HEK293 (cell line): Measurements from ENCODE around the gene DGCR2.

Experiments used
- HOXC10 ChIP-seq: sonication (generic); formaldehyde crosslinking; IDR thresholded peaks from 2 replicates; pipeline ENCODE4 v1.8.1; 2023; ENCODE audit warnings: mild to moderate bottlenecking, missing genetic modification reagents
- KLF9 ChIP-seq: fragments of 450-650 bp; formaldehyde crosslinking; IDR thresholded peaks from 2 replicates; pipeline ENCODE4 v1.5.1; 2016; ENCODE audit warnings: missing biosample characterization, missing genetic modification characterization, low read depth
- OVOL3 ChIP-seq: fragments of 450-650 bp; formaldehyde crosslinking; IDR thresholded peaks from 2 replicates; pipeline ENCODE4 v1.5.1; 2016; ENCODE audit warnings: missing biosample characterization, missing genetic modification characterization
- SP2 ChIP-seq: fragments of 450-650 bp; formaldehyde crosslinking; IDR thresholded peaks from 2 replicates; pipeline ENCODE4 v1.5.1; 2016; ENCODE audit warnings: missing biosample characterization, missing genetic modification characterization
- SP7 ChIP-seq: fragments of 450-650 bp; formaldehyde crosslinking; IDR thresholded peaks from 2 replicates; pipeline ENCODE4 v1.5.1; 2016; ENCODE audit warnings: missing biosample characterization, missing genetic modification characterization
- ZNF121 ChIP-seq: fragments of 450-650 bp; formaldehyde crosslinking; IDR thresholded peaks from 2 replicates; pipeline ENCODE4 v1.5.1; 2016; ENCODE audit warnings: missing biosample characterization, missing genetic modification characterization
- ZNF184 ChIP-seq: fragments of 450-650 bp; IDR thresholded peaks from 2 replicates; pipeline ENCODE4 v1.5.1; 2018; ENCODE audit warnings: missing biosample characterization, mild to moderate bottlenecking, missing genetic modification characterization
- ZNF248 ChIP-seq: fragments of 450-650 bp; formaldehyde crosslinking; IDR thresholded peaks from 2 replicates; pipeline ENCODE4 v1.5.1; 2017; ENCODE audit warnings: missing biosample characterization, missing genetic modification characterization
- ZNF37A ChIP-seq: fragments of 450-650 bp; IDR thresholded peaks from 2 replicates; pipeline ENCODE4 v1.5.1; 2018; ENCODE audit warnings: missing biosample characterization, missing genetic modification characterization
- ZNF510 ChIP-seq: fragments of 450-650 bp; formaldehyde crosslinking; IDR thresholded peaks from 2 replicates; pipeline ENCODE4 v1.5.1; 2018; ENCODE audit warnings: mild to moderate bottlenecking, missing genetic modification characterization, missing biosample characterization; ENCODE audit not compliant: insufficient replicate concordance
- ZNF529 ChIP-seq: fragments of 450-650 bp; formaldehyde crosslinking; IDR thresholded peaks from 2 replicates; pipeline ENCODE4 v1.5.1; 2017; ENCODE audit warnings: missing genetic modification characterization, missing biosample characterization; ENCODE audit not compliant: insufficient replicate concordance
- ZNF544 ChIP-seq: fragments of 450-650 bp; formaldehyde crosslinking; IDR thresholded peaks from 2 replicates; pipeline ENCODE4 v1.5.0; 2017; ENCODE audit warnings: missing biosample characterization, missing genetic modification characterization
- ZNF600 ChIP-seq: fragments of 450-650 bp; formaldehyde crosslinking; IDR thresholded peaks from 2 replicates; pipeline ENCODE4 v1.5.1; 2016; ENCODE audit warnings: missing biosample characterization, missing genetic modification characterization
- ZNF747 ChIP-seq: fragments of 450-650 bp; formaldehyde crosslinking; IDR thresholded peaks from 2 replicates; pipeline ENCODE4 v1.5.1; 2016; ENCODE audit warnings: missing biosample characterization, missing genetic modification characterization
- ZSCAN16 ChIP-seq: fragments of 450-650 bp; formaldehyde crosslinking; IDR thresholded peaks from 2 replicates; pipeline ENCODE4 v1.5.1; 2016; ENCODE audit warnings: missing biosample characterization, missing genetic modification characterization
- ZSCAN30 ChIP-seq: fragments of 450-650 bp; IDR thresholded peaks from 2 replicates; pipeline ENCODE4 v1.5.1; 2018; ENCODE audit warnings: missing biosample characterization, mild to moderate bottlenecking, missing genetic modification characterization, moderate library complexity
- TF ChIP-seq, protein P1 (sequence below): fragments of 450-650 bp; formaldehyde crosslinking; IDR thresholded peaks from 2 replicates; pipeline ENCODE4 v1.5.1; 2016; ENCODE audit warnings: missing biosample characterization, missing genetic modification characterization
- TF ChIP-seq, protein P2 (sequence below): fragments of 450-650 bp; formaldehyde crosslinking; IDR thresholded peaks from 2 replicates; pipeline ENCODE4 v1.5.1; 2017; ENCODE audit warnings: missing biosample characterization, missing genetic modification characterization
- TF ChIP-seq, protein P3 (sequence below): fragments of 450-650 bp; formaldehyde crosslinking; optimal IDR thresholded peaks from 2 replicates; pipeline ENCODE3; 2016; ENCODE audit warnings: missing biosample characterization, mild to moderate bottlenecking, missing genetic modification characterization
- TF ChIP-seq, protein P4 (sequence below): fragments of 450-650 bp; formaldehyde crosslinking; IDR thresholded peaks from 2 replicates; pipeline ENCODE4 v1.5.1; 2016; ENCODE audit warnings: missing biosample characterization, missing genetic modification characterization
- TF ChIP-seq, protein P5 (sequence below): fragments of 450-650 bp; formaldehyde crosslinking; IDR thresholded peaks from 2 replicates; pipeline ENCODE4 v1.5.1; 2016; ENCODE audit warnings: missing biosample characterization, missing genetic modification characterization

DGCR2 gene

DNA sequence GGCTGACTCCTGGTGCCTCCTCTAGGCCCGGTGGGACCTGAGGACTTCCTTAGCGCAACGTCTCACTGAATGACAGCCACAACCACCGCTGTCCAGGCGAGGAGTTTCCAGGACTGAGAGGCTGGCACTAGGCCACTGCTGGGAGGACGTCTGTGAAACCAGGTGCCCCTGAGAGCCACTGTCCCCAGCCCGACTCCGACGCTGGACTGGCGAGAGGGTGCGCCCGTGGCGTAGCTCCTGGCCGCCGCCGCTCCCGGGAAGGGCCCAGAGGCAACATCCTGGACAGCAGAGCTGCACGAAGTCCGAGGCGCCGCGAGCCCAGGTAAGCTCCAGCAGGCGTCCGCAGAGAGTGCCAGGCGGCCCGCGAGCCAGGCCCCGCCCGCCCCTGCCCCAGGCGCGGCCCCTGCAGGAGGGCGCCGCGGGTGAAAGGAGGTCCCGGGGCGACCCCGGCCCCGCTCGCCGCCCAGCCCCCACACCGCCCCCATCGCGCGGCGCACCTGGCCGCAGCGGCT is 525 bp downstream of the DGCR2 start (continued):
- TF ChIP-seq, protein P1, sequence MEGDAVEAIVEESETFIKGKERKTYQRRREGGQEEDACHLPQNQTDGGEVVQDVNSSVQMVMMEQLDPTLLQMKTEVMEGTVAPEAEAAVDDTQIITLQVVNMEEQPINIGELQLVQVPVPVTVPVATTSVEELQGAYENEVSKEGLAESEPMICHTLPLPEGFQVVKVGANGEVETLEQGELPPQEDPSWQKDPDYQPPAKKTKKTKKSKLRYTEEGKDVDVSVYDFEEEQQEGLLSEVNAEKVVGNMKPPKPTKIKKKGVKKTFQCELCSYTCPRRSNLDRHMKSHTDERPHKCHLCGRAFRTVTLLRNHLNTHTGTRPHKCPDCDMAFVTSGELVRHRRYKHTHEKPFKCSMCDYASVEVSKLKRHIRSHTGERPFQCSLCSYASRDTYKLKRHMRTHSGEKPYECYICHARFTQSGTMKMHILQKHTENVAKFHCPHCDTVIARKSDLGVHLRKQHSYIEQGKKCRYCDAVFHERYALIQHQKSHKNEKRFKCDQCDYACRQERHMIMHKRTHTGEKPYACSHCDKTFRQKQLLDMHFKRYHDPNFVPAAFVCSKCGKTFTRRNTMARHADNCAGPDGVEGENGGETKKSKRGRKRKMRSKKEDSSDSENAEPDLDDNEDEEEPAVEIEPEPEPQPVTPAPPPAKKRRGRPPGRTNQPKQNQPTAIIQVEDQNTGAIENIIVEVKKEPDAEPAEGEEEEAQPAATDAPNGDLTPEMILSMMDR, result peak; percentile 5; the same call in 1 of the 2 replicates
- no peak for TF ChIP-seq SP7 (tag by site-specific recombination)
- no peak; the same call in 1 of the 2 replicates for TF ChIP-seq KLF9 (tag by site-specific recombination)
- no peak for TF ChIP-seq ZNF544 (tag by site-specific recombination)
- TF ChIP-seq ZNF248 (tag by site-specific recombination), result no peak
- TF ChIP-seq SP2 (tag by site-specific recombination), result peak; percentile 51
- TF ChIP-seq HOXC10 (CRISPR knock-in tag), result 0 out of 2 replicates have a peak, but pooled peaks have one; percentile 42
- 0 out of 2 replicates have a peak, but pooled peaks have one; percentile 21 for TF ChIP-seq ZNF600
- TF ChIP-seq ZSCAN30 (tag by site-specific recombination), result no peak
- no peak for TF ChIP-seq ZNF747 (tag by site-specific recombination)
- TF ChIP-seq, protein P2, sequence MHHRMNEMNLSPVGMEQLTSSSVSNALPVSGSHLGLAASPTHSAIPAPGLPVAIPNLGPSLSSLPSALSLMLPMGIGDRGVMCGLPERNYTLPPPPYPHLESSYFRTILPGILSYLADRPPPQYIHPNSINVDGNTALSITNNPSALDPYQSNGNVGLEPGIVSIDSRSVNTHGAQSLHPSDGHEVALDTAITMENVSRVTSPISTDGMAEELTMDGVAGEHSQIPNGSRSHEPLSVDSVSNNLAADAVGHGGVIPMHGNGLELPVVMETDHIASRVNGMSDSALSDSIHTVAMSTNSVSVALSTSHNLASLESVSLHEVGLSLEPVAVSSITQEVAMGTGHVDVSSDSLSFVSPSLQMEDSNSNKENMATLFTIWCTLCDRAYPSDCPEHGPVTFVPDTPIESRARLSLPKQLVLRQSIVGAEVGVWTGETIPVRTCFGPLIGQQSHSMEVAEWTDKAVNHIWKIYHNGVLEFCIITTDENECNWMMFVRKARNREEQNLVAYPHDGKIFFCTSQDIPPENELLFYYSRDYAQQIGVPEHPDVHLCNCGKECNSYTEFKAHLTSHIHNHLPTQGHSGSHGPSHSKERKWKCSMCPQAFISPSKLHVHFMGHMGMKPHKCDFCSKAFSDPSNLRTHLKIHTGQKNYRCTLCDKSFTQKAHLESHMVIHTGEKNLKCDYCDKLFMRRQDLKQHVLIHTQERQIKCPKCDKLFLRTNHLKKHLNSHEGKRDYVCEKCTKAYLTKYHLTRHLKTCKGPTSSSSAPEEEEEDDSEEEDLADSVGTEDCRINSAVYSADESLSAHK, result no peak; the same call in 1 of the 2 replicates
- no peak for TF ChIP-seq ZNF37A (tag by site-specific recombination)
- TF ChIP-seq ZNF510 (tag by site-specific recombination), result no peak
- TF ChIP-seq ZNF529 (tag by site-specific recombination), result no peak
- TF ChIP-seq, protein P3, sequence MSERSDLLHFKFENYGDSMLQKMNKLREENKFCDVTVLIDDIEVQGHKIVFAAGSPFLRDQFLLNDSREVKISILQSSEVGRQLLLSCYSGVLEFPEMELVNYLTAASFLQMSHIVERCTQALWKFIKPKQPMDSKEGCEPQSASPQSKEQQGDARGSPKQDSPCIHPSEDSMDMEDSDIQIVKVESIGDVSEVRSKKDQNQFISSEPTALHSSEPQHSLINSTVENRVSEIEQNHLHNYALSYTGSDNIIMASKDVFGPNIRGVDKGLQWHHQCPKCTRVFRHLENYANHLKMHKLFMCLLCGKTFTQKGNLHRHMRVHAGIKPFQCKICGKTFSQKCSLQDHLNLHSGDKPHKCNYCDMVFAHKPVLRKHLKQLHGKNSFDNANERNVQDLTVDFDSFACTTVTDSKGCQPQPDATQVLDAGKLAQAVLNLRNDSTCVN (tag by site-specific recombination), result peak; percentile 70
- no peak for TF ChIP-seq ZSCAN16 (tag by site-specific recombination)
- no peak for TF ChIP-seq ZNF121 (tag by site-specific recombination)
- TF ChIP-seq ZNF184 (tag by site-specific recombination), result no peak
- TF ChIP-seq, protein P4, sequence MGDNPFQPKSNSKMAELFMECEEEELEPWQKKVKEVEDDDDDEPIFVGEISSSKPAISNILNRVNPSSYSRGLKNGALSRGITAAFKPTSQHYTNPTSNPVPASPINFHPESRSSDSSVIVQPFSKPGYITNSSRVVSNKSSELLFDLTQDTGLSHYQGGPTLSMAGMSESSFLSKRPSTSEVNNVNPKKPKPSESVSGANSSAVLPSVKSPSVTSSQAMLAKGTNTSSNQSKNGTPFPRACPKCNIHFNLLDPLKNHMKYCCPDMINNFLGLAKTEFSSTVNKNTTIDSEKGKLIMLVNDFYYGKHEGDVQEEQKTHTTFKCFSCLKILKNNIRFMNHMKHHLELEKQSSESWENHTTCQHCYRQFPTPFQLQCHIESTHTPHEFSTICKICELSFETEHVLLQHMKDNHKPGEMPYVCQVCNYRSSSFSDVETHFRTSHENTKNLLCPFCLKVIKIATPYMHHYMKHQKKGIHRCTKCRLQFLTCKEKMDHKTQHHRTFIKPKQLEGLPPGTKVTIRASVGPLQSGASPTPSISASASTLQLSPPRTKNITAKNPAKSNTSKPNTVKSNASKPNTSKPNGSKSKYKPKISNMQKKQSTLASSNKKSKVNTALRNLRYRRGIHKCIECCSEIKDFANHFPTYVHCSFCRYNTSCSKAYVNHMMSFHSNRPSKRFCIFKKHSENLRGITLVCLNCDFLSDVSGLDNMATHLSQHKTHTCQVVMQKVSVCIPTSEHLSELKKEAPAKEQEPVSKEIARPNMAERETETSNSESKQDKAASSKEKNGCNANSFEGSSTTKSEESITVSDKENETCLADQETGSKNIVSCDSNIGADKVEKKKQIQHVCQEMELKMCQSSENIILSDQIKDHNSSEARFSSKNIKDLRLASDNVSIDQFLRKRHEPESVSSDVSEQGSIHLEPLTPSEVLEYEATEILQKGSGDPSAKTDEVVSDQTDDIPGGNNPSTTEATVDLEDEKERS (tag by site-specific recombination), result no peak
- TF ChIP-seq OVOL3 (tag by site-specific recombination), result no peak
- TF ChIP-seq, protein P5, sequence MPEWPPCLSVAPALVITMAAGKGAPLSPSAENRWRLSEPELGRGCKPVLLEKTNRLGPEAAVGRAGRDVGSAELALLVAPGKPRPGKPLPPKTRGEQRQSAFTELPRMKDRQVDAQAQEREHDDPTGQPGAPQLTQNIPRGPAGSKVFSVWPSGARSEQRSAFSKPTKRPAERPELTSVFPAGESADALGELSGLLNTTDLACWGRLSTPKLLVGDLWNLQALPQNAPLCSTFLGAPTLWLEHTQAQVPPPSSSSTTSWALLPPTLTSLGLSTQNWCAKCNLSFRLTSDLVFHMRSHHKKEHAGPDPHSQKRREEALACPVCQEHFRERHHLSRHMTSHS, result no peak
